GM23338 (cell line): Measurements from ENCODE around the gene LMAN2L.

Source experiments
- CTCF ChIP-seq, 2 experiments: fragments of 200-600 bp in 1 of 2; sonication (generic) in 1 of 2; conservative IDR thresholded peaks; 2 replicates each; pipeline versions ENCODE4 v1.5.1 to v1.6.1; 2016 to 2017; ENCODE audit warnings: antibody characterized with exemption in 2 of 2, low read depth in 2 of 2, mild to moderate bottlenecking in 2 of 2, moderate library complexity in 1 of 2
- EZH2 ChIP-seq: fragments of 200-600 bp; sonication (generic); IDR thresholded peaks from one replicate; pipeline ENCODE4 v1.8.0; 2017; ENCODE audit warnings: antibody characterized with exemption, mild to moderate bottlenecking, low read depth; ENCODE audit not compliant: unreplicated experiment
- JUNB ChIP-seq: IDR thresholded peaks from one replicate; pipeline ENCODE4 v1.6.1; 2016; ENCODE audit warnings: antibody characterized with exemption; ENCODE audit not compliant: unreplicated experiment
- POLR2AphosphoS5 ChIP-seq: IDR thresholded peaks from 2 replicates; pipeline ENCODE4 v1.6.1; 2016; ENCODE audit warnings: antibody characterized with exemption, low read depth
- REST ChIP-seq: IDR thresholded peaks from one replicate; pipeline ENCODE4 v1.6.1; 2018; ENCODE audit warnings: antibody characterized with exemption; ENCODE audit not compliant: unreplicated experiment

- TF ChIP-seq EZH2 (no peak), CTCF (conservative IDR thresholded peaks at IDR 0.05; ENCODE audit: low read depth in 2 of 2) (no peak), JUNB (no peak), POLR2AphosphoS5 (no peak), REST (no peak)
Measured at GRCh38 chr2:96754317-96754716, 14.5 kb upstream of the LMAN2L start.
